H1 (cell line): ENCODE data around the gene HSPA4. TPM values are rescaled to one million over a fixed set of nuclear protein-coding genes. Genes with fewer than 3 reads are reported as not detected.

Source experiments
- CTCF ChIA-PET: fragments of 300-600 bp; sonication (Branson Sonifier 250); formaldehyde crosslinking; loops from one replicate; lab custom pipeline; 2021; ENCODE audit not compliant: partially characterized antibody; lab: Charles Lee
- POLR2A ChIA-PET: fragments of 300-600 bp; sonication (Branson Sonifier 250); formaldehyde crosslinking; loops from one replicate; lab custom pipeline; 2021; ENCODE audit warnings: inconsistent platforms; ENCODE audit not compliant: partially characterized antibody; lab: Charles Lee
- DNase-seq, 2 experiments: peaks; one replicate each; pipeline versions ENCODE4 v3.0.0 to v3.0.0-alpha.2; 2010 to 2022; ENCODE audit warnings: low spot score in 2 of 2, low read depth in 1 of 2, mixed read lengths in 1 of 2
- FAIRE-seq: peaks from 2 replicates; lab custom pipeline; 2011; peaks lifted over from hg19 to GRCh38; lab: Jason Lieb, UNC
- H2AFZ ChIP-seq: 2 replicates; pipeline ENCODE4 v1.8.1; 2012; ENCODE audit warnings: low read length, inconsistent platforms
- H2AK5ac ChIP-seq: 2 replicates; pipeline ENCODE4 v1.6.1; 2013; ENCODE audit warnings: low read depth, low read length
- H2BK120ac ChIP-seq: replicated peaks from 2 replicates; pipeline ENCODE3; 2013; ENCODE audit warnings: low read depth, low read length, inconsistent platforms
- H2BK12ac ChIP-seq: 2 replicates; pipeline ENCODE4 v1.6.1; 2013; ENCODE audit warnings: low read depth, low read length
- H2BK15ac ChIP-seq: 2 replicates; pipeline ENCODE4 v1.6.1; 2013; ENCODE audit warnings: low read length
- H2BK20ac ChIP-seq: 2 replicates; pipeline ENCODE4 v1.6.1; 2013; ENCODE audit warnings: low read length
- H2BK5ac ChIP-seq: 2 replicates; pipeline ENCODE4 v1.6.1; 2013; ENCODE audit warnings: low read depth, low read length
- H3K14ac ChIP-seq: 2 replicates; pipeline ENCODE4 v1.6.1; 2013; ENCODE audit warnings: inconsistent platforms; ENCODE audit not compliant: insufficient read length
- H3K18ac ChIP-seq: 2 replicates; pipeline ENCODE4 v1.6.1; 2013; ENCODE audit warnings: low read length; ENCODE audit errors: extremely low read depth
- H3K23ac ChIP-seq: 2 replicates; pipeline ENCODE4 v1.6.1; 2013; ENCODE audit warnings: inconsistent platforms; ENCODE audit not compliant: insufficient read length
- H3K23me2 ChIP-seq: 2 replicates; pipeline ENCODE4 v1.6.1; 2013; ENCODE audit warnings: low read depth, low read length
- H3K27ac ChIP-seq: 2 replicates; pipeline ENCODE4 v1.6.1; 2011; ENCODE audit warnings: low read depth, low read length, inconsistent platforms
- H3K27me3 ChIP-seq, 4 experiments: replicated peaks in 1 of 4; 1 replicate in 1 of 4; 2 replicates in 3 of 4; pipeline versions ENCODE4 v1.6.1 to v1.8.1; 2011 to 2013; ENCODE audit warnings: low read length in 3 of 4, mild to moderate bottlenecking in 3 of 4, inconsistent platforms in 2 of 4, mixed read lengths in 2 of 4, moderate library complexity in 1 of 4; ENCODE audit not compliant: control insufficient read depth in 3 of 4, insufficient read depth in 3 of 4; ENCODE audit errors: extremely low read depth in 1 of 4
- H3K36me3 ChIP-seq, 4 experiments: 2 replicates each; pipeline versions ENCODE4 v1.6.1 to v1.8.1; 2011 to 2013; ENCODE audit warnings: mild to moderate bottlenecking in 4 of 4, low read length in 3 of 4, moderate library complexity in 2 of 4, control low read depth in 1 of 4, inconsistent platforms in 1 of 4; ENCODE audit not compliant: insufficient read depth in 4 of 4, control insufficient read depth in 2 of 4
- H3K4ac ChIP-seq: replicated peaks from 2 replicates; pipeline ENCODE3; 2013; ENCODE audit warnings: low read length, low read depth, mixed read lengths, inconsistent platforms; ENCODE audit not compliant: insufficient read length
- H3K4me1 ChIP-seq, 4 experiments: replicated peaks in 1 of 4; 1 replicate in 1 of 4; 2 replicates in 3 of 4; pipeline versions ENCODE4 v1.6.1 to v1.8.1; 2011 to 2013; ENCODE audit warnings: low read length in 3 of 4, inconsistent platforms in 2 of 4, mixed read lengths in 1 of 4; ENCODE audit not compliant: insufficient read depth in 4 of 4, control insufficient read depth in 3 of 4
- H3K4me2 ChIP-seq, 2 experiments: 2 replicates each; pipeline versions ENCODE4 v1.6.1 to v1.8.1; 2011 to 2013; ENCODE audit warnings: low read depth in 2 of 2, low read length in 2 of 2, control low read depth in 1 of 2, inconsistent platforms in 1 of 2, mild to moderate bottlenecking in 1 of 2; ENCODE audit not compliant: insufficient read depth in 1 of 2
- H3K4me3 ChIP-seq, 4 experiments: fragments of 200-600, 300-600 bp in 1 of 4; sonication (generic), shearing (Covaris generic), sonication (Bioruptor Twin) in 1 of 4; 2 replicates each; pipeline versions ENCODE4 v1.5.1 to v1.8.1; 2011 to 2016; ENCODE audit warnings: low read length in 4 of 4, low read depth in 3 of 4, control low read depth in 2 of 4, inconsistent platforms in 2 of 4, mild to moderate bottlenecking in 2 of 4, mixed read lengths in 1 of 4, moderate library complexity in 1 of 4; ENCODE audit not compliant: insufficient read depth in 2 of 4; ENCODE audit errors: extremely low read depth in 1 of 4
- H3K56ac ChIP-seq: replicated peaks from 2 replicates; pipeline ENCODE3; 2013; ENCODE audit warnings: low read depth, mild to moderate bottlenecking, mixed read lengths, low read length, inconsistent platforms; ENCODE audit not compliant: insufficient read length
- H3K79me1 ChIP-seq: 2 replicates; pipeline ENCODE4 v1.6.1; 2013; ENCODE audit warnings: low read depth, low read length, control low read depth
- H3K79me2 ChIP-seq, 2 experiments: 2 replicates each; pipeline versions ENCODE4 v1.6.1 to v1.8.1; 2012 to 2013; ENCODE audit warnings: low read length in 2 of 2, mild to moderate bottlenecking in 2 of 2, inconsistent platforms in 1 of 2; ENCODE audit not compliant: insufficient read depth in 2 of 2, control insufficient read depth in 1 of 2
- H3K9ac ChIP-seq, 4 experiments: replicated peaks in 1 of 4; 1 replicate in 1 of 4; 2 replicates in 3 of 4; pipeline versions ENCODE4 v1.6.1 to v1.8.1; 2011 to 2013; ENCODE audit warnings: low read depth in 3 of 4, low read length in 3 of 4, control low read depth in 2 of 4, mild to moderate bottlenecking in 2 of 4, moderate library complexity in 2 of 4, inconsistent platforms in 1 of 4; ENCODE audit errors: extremely low read depth in 1 of 4
- H3K9me3 ChIP-seq, 2 experiments: 2 replicates each; pipeline versions ENCODE4 v1.6.1 to v1.8.1; 2012 to 2013; ENCODE audit warnings: mild to moderate bottlenecking in 2 of 2, moderate library complexity in 2 of 2, control low read depth in 1 of 2, inconsistent platforms in 1 of 2, low read depth in 1 of 2, low read length in 1 of 2, mixed read lengths in 1 of 2; ENCODE audit not compliant: insufficient read depth in 2 of 2
- H4K20me1 ChIP-seq, 2 experiments: replicated peaks in 1 of 2; 2 replicates each; pipeline versions ENCODE3 to v1.8.1; 2011 to 2013; ENCODE audit warnings: inconsistent platforms in 2 of 2, low read length in 2 of 2, mild to moderate bottlenecking in 1 of 2; ENCODE audit not compliant: insufficient read depth in 2 of 2, control insufficient read depth in 1 of 2
- H4K5ac ChIP-seq: 2 replicates; pipeline ENCODE4 v1.6.1; 2013; ENCODE audit warnings: low read length, low read depth, mixed read lengths, inconsistent platforms; ENCODE audit not compliant: insufficient read length
- H4K8ac ChIP-seq: 2 replicates; pipeline ENCODE4 v1.8.0; 2013; ENCODE audit warnings: mild to moderate bottlenecking, moderate library complexity, low read length, inconsistent platforms; ENCODE audit not compliant: insufficient read depth; ENCODE audit errors: extremely low read depth
- H4K91ac ChIP-seq: replicated peaks from 2 replicates; pipeline ENCODE3; 2013; ENCODE audit warnings: low read length, mixed read lengths, inconsistent platforms; ENCODE audit not compliant: insufficient read length
- ASH2L ChIP-seq: fragments of 200-600, 300-600 bp; sonication (generic); IDR thresholded peaks from one replicate; pipeline ENCODE4 v1.7.1; 2017; ENCODE audit warnings: low read length
- CEBPB ChIP-seq: IDR thresholded peaks from 2 replicates; pipeline ENCODE4 v1.6.1; 2012; ENCODE audit warnings: low read depth, low read length
- EP300 ChIP-seq, 2 experiments: IDR thresholded peaks; 1 replicate in 1 of 2; 2 replicates in 1 of 2; pipeline ENCODE4 v1.6.1; 2011 to 2012; ENCODE audit warnings: low read depth in 2 of 2, low read length in 2 of 2, mild to moderate bottlenecking in 2 of 2, borderline replicate concordance in 1 of 2, inconsistent platforms in 1 of 2, moderate library complexity in 1 of 2
- KDM1A ChIP-seq: fragments of 200-600, 300-600 bp; sonication (generic); IDR thresholded peaks from 2 replicates; pipeline ENCODE4 v1.7.1; 2016; ENCODE audit warnings: mild to moderate bottlenecking, low read length, borderline replicate concordance
- NANOG ChIP-seq: IDR thresholded peaks from 2 replicates; pipeline ENCODE4 v1.6.1; 2011; ENCODE audit warnings: low read length, low read depth, mild to moderate bottlenecking, inconsistent platforms; ENCODE audit not compliant: insufficient read depth, poor library complexity, severe bottlenecking
- POLR2AphosphoS5 ChIP-seq: IDR thresholded peaks from 2 replicates; pipeline ENCODE4 v1.6.1; 2011; ENCODE audit warnings: low read depth, low read length
- SIN3A ChIP-seq, 2 experiments: IDR thresholded peaks in 1 of 2; conservative IDR thresholded peaks in 1 of 2; 2 replicates each; pipeline ENCODE4 v1.6.1; 2011 to 2012; ENCODE audit warnings: low read length in 2 of 2, improper control_type of control experiment in 1 of 2, low read depth in 1 of 2, mild to moderate bottlenecking in 1 of 2
- SP1 ChIP-seq: IDR thresholded peaks from 2 replicates; pipeline ENCODE4 v1.6.1; 2011; ENCODE audit warnings: low read depth, low read length
- TAF1 ChIP-seq: IDR thresholded peaks from 2 replicates; pipeline ENCODE4 v1.6.1; 2011; ENCODE audit warnings: mild to moderate bottlenecking, low read depth, low read length
- TCF12 ChIP-seq: IDR thresholded peaks from 2 replicates; pipeline ENCODE4 v1.6.1; 2011; ENCODE audit warnings: low read depth, mild to moderate bottlenecking, low read length
- WGBS, 2 experiments: shearing (Covaris generic) in 1 of 2; methylation state at CpG; one replicate each; pipeline versions ENCODE4 v1.1.6 to v1.1.7; 2013 to 2015; ENCODE audit warnings: low lambda C conversion rate in 2 of 2, mixed read lengths in 2 of 2, inconsistent platforms in 1 of 2, low coverage in 1 of 2, missing lambda C conversion rate in 1 of 2; ENCODE audit not compliant: insufficient replicate concordance in 2 of 2, insufficient coverage in 1 of 2, insufficient read length in 1 of 2; ENCODE audit errors: extremely low coverage in 1 of 2, missing lambda C conversion rate in 1 of 2; 5-methylcytosine and 5-hydroxymethylcytosine counted together
- polyA plus RNA-seq, 7 experiments: library from polyadenylated mRNA; depleted of rRNA in 3 of 7; stranded (reverse) in 5 of 7; unstranded in 2 of 7; fragments of >200 nt in 5 of 7; fragments of 200-250 nt in 2 of 7; gene quantifications; 1 replicate in 5 of 7; 2 replicates in 1 of 7; 4 replicates in 1 of 7; pipeline versions ENCODE4 v1.2.1 to v1.2.3, GENCODE V29; 2011 to 2013; ENCODE audit warnings: missing spikeins in 2 of 7, mixed read lengths in 2 of 7
- total RNA-seq: library from RNA; stranded (reverse); fragmentation: NEBNext Ultra II Directional; extraction: Animal tissue kit (Norgen Biotek cat#: 25700); gene quantifications from 2 replicates; pipeline ENCODE4 v1.2.1, GENCODE V29; 2021
- TF ChIP-seq, protein P1 (sequence below): IDR thresholded peaks from 2 replicates; pipeline ENCODE4 v1.6.1; 2012; ENCODE audit warnings: inconsistent platforms
- TF ChIP-seq, protein P2 (sequence below): IDR thresholded peaks from 2 replicates; pipeline ENCODE4 v1.6.1; 2011; ENCODE audit warnings: low read length, improper control_type of control experiment

HSPA4 gene
- total and polyA plus RNA-seq, 2 of the 8 experiments (the other 6 are each of a cell fraction or from before 2014, with no cell fraction given) = 28.9 to 445 TPM

DNA sequence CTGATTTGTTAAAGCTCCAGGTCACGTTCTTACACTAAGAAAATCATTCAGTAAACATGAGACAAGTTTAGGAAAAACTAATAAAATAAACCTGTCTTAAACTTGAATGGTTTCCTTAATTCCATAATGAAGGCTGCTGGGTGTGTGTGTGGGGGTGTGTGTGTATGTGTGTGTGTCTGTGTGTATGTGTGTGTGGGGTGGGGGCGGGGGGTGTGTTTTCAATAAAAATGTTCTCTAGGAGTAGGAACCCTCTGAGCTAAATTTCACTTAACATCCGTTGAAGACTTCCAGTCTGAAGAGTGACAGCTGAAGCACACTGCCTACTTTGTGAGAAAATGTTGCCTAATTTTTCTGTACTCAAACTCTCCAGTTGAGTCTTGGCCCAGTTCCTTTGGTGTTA lies 54.5 kb downstream of the HSPA4 start:
- Histone ChIP-seq H2BK5ac (no peak overlapping the region), H2BK12ac (no peak overlapping the region), H3K23ac (no peak overlapping the region), H2BK15ac (no peak overlapping the region), H3K27me3 (peaks cover 0 to 2% (median 0%) of the 10 kb centered on the region in 4 experiments; a peak in 1 of 7 replicates), H3K79me2 (no peaks in the 10 kb centered on the region), H3K14ac (no peak overlapping the region), H3K36me3 (peaks cover 14 to 45% (median 35%) of the 10 kb centered on the region in 4 experiments), H3K56ac (no peak overlapping the region), H2AFZ (no peak overlapping the region), H4K5ac (no peak overlapping the region), H3K4me2 (no peak overlapping the region), H2BK20ac (no peak overlapping the region), H3K27ac (no peak overlapping the region), H4K91ac (no peak overlapping the region), H3K9ac (no peak overlapping the region), H2BK120ac (no peak overlapping the region), H2AK5ac (no peak overlapping the region), H4K20me1 (peaks cover 3% of the 10 kb centered on the region in 2 experiments), H3K4me3 (no peak overlapping the region), H3K18ac (no peak overlapping the region), H3K4ac (no peak overlapping the region), H3K23me2 (no peaks in the 10 kb centered on the region; the same call in 1 of the 2 replicates), H3K9me3 (no peaks in the 10 kb centered on the region; a peak in 1 of 4 replicates), H3K4me1 (no peaks in the 10 kb centered on the region), H4K8ac (no peak overlapping the region), H3K79me1 (no peaks in the 10 kb centered on the region; the same call in 1 of the 2 replicates)
- 76% methylated on average over 3 of the region's 3 CpGs; no CpG with 5 or more reads in 1 of the 2 experiments for WGBS, 2 experiments
- DNase-seq (no peak), FAIRE-seq (no peak)
- ChIA-PET POLR2A (interaction anchor here (1.0 to 2.2 kb wide), 4 partner anchors 9 to 37 kb away, joined by 3 to 5 read pairs (median 4); no protein-coding TSS in a partner anchor), CTCF (interaction anchor here (1.0 to 1.3 kb wide), 3 partner anchors 22 to 142 kb away, joined by 3 to 7 read pairs (median 4); no protein-coding TSS in a partner anchor)
- no peak for TF ChIP-seq ASH2L
- no peak for TF ChIP-seq EP300 (IDR thresholded peaks at IDR 0.05; ENCODE audit: borderline replicate concordance in 1 of 2, low read depth in 2 of 2, low read length in 2 of 2)
- no peak for TF ChIP-seq CEBPB
- TF ChIP-seq POLR2AphosphoS5 = no peak
- no peak for TF ChIP-seq SIN3A (conservative IDR thresholded peaks at IDR 0.05 in 1 of 2, IDR thresholded peaks at IDR 0.05 in 1 of 2; ENCODE audit: low read depth in 1 of 2, low read length in 2 of 2)
- TF ChIP-seq, protein P1, sequence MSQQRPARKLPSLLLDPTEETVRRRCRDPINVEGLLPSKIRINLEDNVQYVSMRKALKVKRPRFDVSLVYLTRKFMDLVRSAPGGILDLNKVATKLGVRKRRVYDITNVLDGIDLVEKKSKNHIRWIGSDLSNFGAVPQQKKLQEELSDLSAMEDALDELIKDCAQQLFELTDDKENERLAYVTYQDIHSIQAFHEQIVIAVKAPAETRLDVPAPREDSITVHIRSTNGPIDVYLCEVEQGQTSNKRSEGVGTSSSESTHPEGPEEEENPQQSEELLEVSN = no peak
- TF ChIP-seq TAF1 = no peak
- TF ChIP-seq KDM1A = no peak
- TF ChIP-seq NANOG = no peak
- TF ChIP-seq TCF12 = no peak
- TF ChIP-seq, protein P2, sequence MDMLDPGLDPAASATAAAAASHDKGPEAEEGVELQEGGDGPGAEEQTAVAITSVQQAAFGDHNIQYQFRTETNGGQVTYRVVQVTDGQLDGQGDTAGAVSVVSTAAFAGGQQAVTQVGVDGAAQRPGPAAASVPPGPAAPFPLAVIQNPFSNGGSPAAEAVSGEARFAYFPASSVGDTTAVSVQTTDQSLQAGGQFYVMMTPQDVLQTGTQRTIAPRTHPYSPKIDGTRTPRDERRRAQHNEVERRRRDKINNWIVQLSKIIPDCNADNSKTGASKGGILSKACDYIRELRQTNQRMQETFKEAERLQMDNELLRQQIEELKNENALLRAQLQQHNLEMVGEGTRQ = no peak
- no peak for TF ChIP-seq SP1
